Measurements from ENCODE around the gene SEC23B. TPM values are rescaled to one million over a fixed set of nuclear protein-coding genes. Genes with fewer than 3 reads are reported as not detected.
A peak's percentile ranks its signal among the peaks of the same experiment; 100 is the strongest.

SEC23B gene
- total and polyA plus RNA-seq, 2 of the 13 experiments (the other 11 are each of a cell fraction or from before 2014, with no cell fraction given): 114 to 120 TPM

DNA sequence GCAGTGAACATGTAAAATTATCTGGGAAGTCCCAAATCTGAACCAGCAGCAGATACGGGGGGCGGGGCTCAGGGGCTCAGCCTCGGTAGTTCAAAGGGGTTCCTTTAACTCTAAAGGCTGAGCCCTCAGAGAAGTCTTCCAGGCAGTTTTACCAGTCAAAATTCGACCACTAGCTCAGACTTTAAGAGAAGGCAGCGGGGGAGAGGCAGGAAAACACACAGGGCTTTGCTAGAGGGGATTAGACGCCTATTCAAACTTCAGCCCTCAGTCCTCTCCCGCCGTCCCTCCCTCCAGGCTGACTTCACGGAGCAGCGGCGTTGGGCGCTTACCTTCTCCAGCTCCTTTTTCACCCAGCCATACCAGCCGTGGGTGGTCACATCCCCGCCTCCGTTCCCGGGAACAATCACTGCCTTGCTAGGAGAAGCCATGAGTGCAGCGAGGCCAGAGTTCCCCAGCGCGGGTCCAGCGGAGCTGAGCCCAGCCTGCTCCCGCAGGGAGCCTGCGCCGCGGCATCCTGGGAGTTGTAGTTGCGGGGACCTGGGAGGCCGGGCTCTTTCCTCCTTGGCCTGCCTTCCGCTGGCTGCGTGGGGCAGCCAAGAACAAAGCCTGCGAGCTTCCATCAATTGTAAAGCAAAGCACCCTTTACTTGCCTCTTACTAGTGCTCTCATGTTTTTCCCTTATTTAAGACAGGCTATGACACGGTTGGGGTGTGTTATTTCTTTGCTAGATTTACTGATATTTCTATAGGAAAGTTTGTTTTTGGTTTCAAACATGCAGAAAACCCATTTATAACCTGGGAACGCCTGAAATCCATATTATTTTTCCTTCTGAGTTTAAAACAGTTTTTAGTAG is 10.8 kb upstream of the SEC23B start, which contains the start of gene RBBP9 (continued):
- TF ChIP-seq, protein P1, sequence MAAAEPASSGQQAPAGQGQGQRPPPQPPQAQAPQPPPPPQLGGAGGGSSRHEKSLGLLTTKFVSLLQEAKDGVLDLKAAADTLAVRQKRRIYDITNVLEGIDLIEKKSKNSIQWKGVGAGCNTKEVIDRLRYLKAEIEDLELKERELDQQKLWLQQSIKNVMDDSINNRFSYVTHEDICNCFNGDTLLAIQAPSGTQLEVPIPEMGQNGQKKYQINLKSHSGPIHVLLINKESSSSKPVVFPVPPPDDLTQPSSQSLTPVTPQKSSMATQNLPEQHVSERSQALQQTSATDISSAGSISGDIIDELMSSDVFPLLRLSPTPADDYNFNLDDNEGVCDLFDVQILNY (CRISPR knock-in tag; conservative IDR thresholded peaks at IDR 0.05): peak; percentile 80
- TF ChIP-seq NRL (CRISPR knock-in tag; IDR thresholded peaks at IDR 0.05; ENCODE audit: borderline replicate concordance): peak; percentile 86; the same call in 1 of the 2 replicates
- TF ChIP-seq ZNF724P (CRISPR knock-in tag; IDR thresholded peaks at IDR 0.05; ENCODE audit: borderline replicate concordance): peak; percentile 92; the same call in 1 of the 2 replicates
- no peak for TF ChIP-seq ZNF260 (CRISPR knock-in tag; IDR thresholded peaks at IDR 0.05; ENCODE audit: borderline replicate concordance, low read depth)
- peak; percentile 47; the same call in 1 of the 2 replicates for TF ChIP-seq NFYB (CRISPR knock-in tag; IDR thresholded peaks at IDR 0.05)
- peak; percentile 68; the same call in 1 of the 2 replicates for TF ChIP-seq ZFP1 (CRISPR knock-in tag; IDR thresholded peaks at IDR 0.05)
- no peak for TF ChIP-seq SRSF4 (IDR thresholded peaks at IDR 0.05; ENCODE audit: low read depth, low read length, poor library complexity, severe bottlenecking)
- no peak for TF ChIP-seq MLLT10 (CRISPR knock-in tag; IDR thresholded peaks at IDR 0.05)
- no peak for TF ChIP-seq HNRNPK (IDR thresholded peaks at IDR 0.05; ENCODE audit: low read depth, low read length, poor library complexity, severe bottlenecking)
- TF ChIP-seq MBNL3 (CRISPR knock-in tag; conservative IDR thresholded peaks at IDR 0.05): no peak
- peak; percentile 98 for TF ChIP-seq ZNF441 (CRISPR knock-in tag; IDR thresholded peaks at IDR 0.05; ENCODE audit: borderline replicate concordance)
- TF ChIP-seq ZNF556 (CRISPR knock-in tag; IDR thresholded peaks at IDR 0.05; ENCODE audit: borderline replicate concordance): peak; percentile 85; the same call in 1 of the 2 replicates
- TF ChIP-seq, protein P2, sequence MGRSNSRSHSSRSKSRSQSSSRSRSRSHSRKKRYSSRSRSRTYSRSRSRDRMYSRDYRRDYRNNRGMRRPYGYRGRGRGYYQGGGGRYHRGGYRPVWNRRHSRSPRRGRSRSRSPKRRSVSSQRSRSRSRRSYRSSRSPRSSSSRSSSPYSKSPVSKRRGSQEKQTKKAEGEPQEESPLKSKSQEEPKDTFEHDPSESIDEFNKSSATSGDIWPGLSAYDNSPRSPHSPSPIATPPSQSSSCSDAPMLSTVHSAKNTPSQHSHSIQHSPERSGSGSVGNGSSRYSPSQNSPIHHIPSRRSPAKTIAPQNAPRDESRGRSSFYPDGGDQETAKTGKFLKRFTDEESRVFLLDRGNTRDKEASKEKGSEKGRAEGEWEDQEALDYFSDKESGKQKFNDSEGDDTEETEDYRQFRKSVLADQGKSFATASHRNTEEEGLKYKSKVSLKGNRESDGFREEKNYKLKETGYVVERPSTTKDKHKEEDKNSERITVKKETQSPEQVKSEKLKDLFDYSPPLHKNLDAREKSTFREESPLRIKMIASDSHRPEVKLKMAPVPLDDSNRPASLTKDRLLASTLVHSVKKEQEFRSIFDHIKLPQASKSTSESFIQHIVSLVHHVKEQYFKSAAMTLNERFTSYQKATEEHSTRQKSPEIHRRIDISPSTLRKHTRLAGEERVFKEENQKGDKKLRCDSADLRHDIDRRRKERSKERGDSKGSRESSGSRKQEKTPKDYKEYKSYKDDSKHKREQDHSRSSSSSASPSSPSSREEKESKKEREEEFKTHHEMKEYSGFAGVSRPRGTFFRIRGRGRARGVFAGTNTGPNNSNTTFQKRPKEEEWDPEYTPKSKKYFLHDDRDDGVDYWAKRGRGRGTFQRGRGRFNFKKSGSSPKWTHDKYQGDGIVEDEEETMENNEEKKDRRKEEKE (IDR thresholded peaks at IDR 0.05): no peak
- no peak for TF ChIP-seq ZNF354B (CRISPR knock-in tag; IDR thresholded peaks at IDR 0.05)
- TF ChIP-seq ZC3H13 (CRISPR knock-in tag; IDR thresholded peaks at IDR 0.05): peak; percentile 62; the same call in 1 of the 2 replicates
- no peak for TF ChIP-seq NFE2 (CRISPR knock-in tag; IDR thresholded peaks at IDR 0.05)
- 0 out of 2 replicates have a peak, but pooled peaks have one; percentile 16 for TF ChIP-seq ZNF878 (CRISPR knock-in tag; IDR thresholded peaks at IDR 0.05)
- TF ChIP-seq, protein P3, sequence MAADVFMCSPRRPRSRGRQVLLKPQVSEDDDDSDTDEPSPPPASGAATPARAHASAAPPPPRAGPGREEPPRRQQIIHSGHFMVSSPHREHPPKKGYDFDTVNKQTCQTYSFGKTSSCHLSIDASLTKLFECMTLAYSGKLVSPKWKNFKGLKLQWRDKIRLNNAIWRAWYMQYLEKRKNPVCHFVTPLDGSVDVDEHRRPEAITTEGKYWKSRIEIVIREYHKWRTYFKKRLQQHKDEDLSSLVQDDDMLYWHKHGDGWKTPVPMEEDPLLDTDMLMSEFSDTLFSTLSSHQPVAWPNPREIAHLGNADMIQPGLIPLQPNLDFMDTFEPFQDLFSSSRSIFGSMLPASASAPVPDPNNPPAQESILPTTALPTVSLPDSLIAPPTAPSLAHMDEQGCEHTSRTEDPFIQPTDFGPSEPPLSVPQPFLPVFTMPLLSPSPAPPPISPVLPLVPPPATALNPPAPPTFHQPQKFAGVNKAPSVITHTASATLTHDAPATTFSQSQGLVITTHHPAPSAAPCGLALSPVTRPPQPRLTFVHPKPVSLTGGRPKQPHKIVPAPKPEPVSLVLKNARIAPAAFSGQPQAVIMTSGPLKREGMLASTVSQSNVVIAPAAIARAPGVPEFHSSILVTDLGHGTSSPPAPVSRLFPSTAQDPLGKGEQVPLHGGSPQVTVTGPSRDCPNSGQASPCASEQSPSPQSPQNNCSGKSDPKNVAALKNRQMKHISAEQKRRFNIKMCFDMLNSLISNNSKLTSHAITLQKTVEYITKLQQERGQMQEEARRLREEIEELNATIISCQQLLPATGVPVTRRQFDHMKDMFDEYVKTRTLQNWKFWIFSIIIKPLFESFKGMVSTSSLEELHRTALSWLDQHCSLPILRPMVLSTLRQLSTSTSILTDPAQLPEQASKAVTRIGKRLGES (CRISPR knock-in tag; IDR thresholded peaks at IDR 0.05; ENCODE audit: borderline replicate concordance): no peak
- peak; percentile 92 to 97 for TF ChIP-seq POLR2A (IDR thresholded peaks at IDR 0.05; ENCODE audit: insufficient read depth in 1 of 2, low read depth in 2 of 2, low read length in 2 of 2)
- peak; percentile 75; the same call in 1 of the 2 replicates for TF ChIP-seq DMAP1 (CRISPR knock-in tag; IDR thresholded peaks at IDR 0.05)
- TF ChIP-seq ZNF782 (CRISPR knock-in tag; IDR thresholded peaks at IDR 0.05; ENCODE audit: borderline replicate concordance): peak; percentile 92; the same call in 1 of the 2 replicates
- TF ChIP-seq, protein P4, sequence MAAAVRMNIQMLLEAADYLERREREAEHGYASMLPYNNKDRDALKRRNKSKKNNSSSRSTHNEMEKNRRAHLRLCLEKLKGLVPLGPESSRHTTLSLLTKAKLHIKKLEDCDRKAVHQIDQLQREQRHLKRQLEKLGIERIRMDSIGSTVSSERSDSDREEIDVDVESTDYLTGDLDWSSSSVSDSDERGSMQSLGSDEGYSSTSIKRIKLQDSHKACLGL (CRISPR knock-in tag; IDR thresholded peaks at IDR 0.05): peak; percentile 90
- TF ChIP-seq POGZ (CRISPR knock-in tag; IDR thresholded peaks at IDR 0.05): peak; percentile 78
